ENCODE results near the gene DST. TPM values are rescaled to one million over a fixed set of nuclear protein-coding genes. Genes with fewer than 3 reads are reported as not detected.
"Not testable (repeated sequence)": the region's sequence is repeated elsewhere in the genome, so short reads cannot be mapped to it uniquely, and the experiment has no call there.

The DST gene
- total RNA-seq, 4 donors from 2014 or later = 410 to 588 (median 521) TPM

DNA sequence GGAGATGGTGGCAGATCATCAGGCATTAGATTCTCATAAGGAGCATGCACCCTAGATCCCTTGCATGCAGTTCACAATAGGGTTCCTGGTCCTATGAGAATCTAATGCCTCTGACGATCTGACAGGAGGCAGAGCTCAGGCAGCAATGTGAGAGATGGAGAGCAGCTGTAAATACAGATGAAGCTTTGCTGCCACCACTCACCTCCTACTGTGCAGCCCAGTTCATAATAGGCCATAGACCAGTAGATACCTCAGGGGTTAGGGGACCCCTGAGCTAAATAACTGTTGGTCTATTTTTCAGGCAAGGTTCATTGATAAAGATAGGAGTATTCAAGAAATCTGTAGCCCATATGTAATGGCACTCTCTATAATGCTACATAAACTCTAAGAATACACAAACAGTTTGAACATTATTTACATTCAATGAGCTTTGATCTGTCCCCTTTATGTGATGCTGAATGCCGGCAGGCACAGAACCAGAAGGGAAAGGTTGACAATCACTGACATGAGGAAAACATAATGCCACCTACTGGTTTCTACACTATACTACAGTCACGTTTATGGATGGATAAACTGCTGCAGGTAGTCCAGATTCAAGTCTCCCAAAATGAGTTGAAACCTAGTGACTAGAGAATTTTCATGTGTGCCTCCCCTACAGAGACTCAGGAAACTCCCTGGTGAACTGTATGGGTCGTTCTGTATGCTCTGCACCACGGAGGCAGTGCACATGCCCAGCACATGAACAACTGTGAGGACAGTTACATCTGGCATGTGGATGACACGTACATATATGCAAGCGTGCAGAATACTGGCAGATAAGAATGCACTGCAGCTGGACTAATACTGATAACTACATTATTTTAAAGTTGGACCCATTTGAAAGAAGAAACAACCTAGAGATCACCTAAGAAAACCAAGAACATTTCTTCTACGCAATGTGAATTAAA is 72.0 kb downstream of the DST start:
- H3K4me1 ChIP-seq = peaks cover 5 to 47% (median 28%) of the 10 kb centered on the region in 4 donors
- no peak for TF ChIP-seq EP300 (IDR thresholded peaks at IDR 0.05)
- TF ChIP-seq, protein P1, sequence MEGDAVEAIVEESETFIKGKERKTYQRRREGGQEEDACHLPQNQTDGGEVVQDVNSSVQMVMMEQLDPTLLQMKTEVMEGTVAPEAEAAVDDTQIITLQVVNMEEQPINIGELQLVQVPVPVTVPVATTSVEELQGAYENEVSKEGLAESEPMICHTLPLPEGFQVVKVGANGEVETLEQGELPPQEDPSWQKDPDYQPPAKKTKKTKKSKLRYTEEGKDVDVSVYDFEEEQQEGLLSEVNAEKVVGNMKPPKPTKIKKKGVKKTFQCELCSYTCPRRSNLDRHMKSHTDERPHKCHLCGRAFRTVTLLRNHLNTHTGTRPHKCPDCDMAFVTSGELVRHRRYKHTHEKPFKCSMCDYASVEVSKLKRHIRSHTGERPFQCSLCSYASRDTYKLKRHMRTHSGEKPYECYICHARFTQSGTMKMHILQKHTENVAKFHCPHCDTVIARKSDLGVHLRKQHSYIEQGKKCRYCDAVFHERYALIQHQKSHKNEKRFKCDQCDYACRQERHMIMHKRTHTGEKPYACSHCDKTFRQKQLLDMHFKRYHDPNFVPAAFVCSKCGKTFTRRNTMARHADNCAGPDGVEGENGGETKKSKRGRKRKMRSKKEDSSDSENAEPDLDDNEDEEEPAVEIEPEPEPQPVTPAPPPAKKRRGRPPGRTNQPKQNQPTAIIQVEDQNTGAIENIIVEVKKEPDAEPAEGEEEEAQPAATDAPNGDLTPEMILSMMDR (IDR thresholded peaks at IDR 0.05) = peak; percentile 51 to 74 (median 56)
- peaks cover 0 to 32% (median 12%) of the 10 kb centered on the region in 4 donors for H3K36me3 ChIP-seq

DNA sequence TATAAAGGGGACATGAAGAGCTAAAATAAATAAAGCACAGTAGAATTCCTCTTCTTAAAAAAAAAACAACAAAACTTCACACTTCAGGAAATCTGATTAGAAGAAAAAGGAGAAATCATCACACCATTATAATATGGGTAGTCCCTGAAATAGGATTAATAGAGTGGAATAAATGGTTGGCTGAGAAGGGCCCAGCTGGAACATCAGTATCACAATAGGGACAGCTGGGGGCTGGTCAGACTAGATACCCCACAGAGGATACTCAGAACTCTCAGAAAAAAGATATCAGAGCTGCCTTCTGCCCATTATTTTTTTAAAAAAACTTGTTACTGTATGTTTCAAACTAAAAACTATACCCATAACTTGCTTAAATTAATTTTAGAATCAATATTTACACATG is 75.2 kb downstream of the DST start:
- Histone ChIP-seq H3K27me3 (no peaks in the 10 kb centered on the region), H3K4me1 (peaks cover 0 to 35% (median 18%) of the 10 kb centered on the region in 4 donors), H3K4me3 (no peak overlapping the region), H3K27ac (replicated peaks in 1 of 4) (no peak overlapping the region), H3K36me3 (peaks cover 0 to 51% (median 23%) of the 10 kb centered on the region in 4 donors), H3K9me3 (no peaks in the 10 kb centered on the region)
- intact Hi-C loops (cut with DNase I) = no loop called here
- no peak for DNase-seq (ENCODE audit: extremely low spot score)
- TF ChIP-seq, protein P1 (IDR thresholded peaks at IDR 0.05) = no peak
- no peak for TF ChIP-seq POLR2A (IDR thresholded peaks at IDR 0.05; ENCODE audit: low read depth)
- TF ChIP-seq POLR2AphosphoS5 (IDR thresholded peaks at IDR 0.05) = no peak
- TF ChIP-seq EP300 (IDR thresholded peaks at IDR 0.05) = no peak

More for the DNA sequence above, 72.0 kb downstream of the DST start:
- Histone ChIP-seq H3K27ac (replicated peaks in 1 of 4) (no peak overlapping the region), H3K4me3 (no peak overlapping the region), H3K9me3 (no peaks in the 10 kb centered on the region), H3K27me3 (no peaks in the 10 kb centered on the region)
- intact Hi-C loops (cut with DNase I) = loop anchor here (5.0 kb wide), 1 partner anchor 203 kb away; no protein-coding TSS in a partner anchor
- no peak for DNase-seq (ENCODE audit: extremely low spot score)
- 61% methylated on average over 8 of the region's 8 CpGs for WGBS

DNA sequence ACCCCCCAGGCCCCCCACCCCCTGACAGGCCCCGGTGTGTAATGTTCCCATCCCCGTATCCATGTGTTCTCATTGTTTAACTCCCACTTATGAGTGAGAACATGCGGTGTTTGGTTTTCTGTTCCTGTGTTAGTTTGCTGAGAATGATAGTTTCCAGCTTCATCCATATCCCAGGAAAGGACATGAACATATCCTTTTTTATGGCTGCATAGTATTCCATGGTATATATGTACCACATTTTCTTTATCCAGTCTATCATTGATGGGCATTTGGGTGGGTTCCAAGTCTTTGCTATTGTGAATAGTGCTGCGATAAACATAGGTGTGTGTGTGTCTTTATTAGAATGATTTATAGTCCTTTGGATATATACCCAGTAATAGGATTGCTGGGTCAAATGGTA is 80.0 kb downstream of the DST start:
- H3K4me3 ChIP-seq; intact Hi-C loops (cut with DNase I); H3K27me3 ChIP-seq; DNase-seq (ENCODE audit: extremely low spot score); H3K27ac ChIP-seq (replicated peaks in 1 of 4); H3K4me1 ChIP-seq; H3K9me3 ChIP-seq: not testable (repeated sequence)
- WGBS = 95% methylated on average over 4 of the region's 4 CpGs
- peaks cover 0 to 53% (median 29%) of the 10 kb centered on the region in 4 donors for H3K36me3 ChIP-seq

DNA sequence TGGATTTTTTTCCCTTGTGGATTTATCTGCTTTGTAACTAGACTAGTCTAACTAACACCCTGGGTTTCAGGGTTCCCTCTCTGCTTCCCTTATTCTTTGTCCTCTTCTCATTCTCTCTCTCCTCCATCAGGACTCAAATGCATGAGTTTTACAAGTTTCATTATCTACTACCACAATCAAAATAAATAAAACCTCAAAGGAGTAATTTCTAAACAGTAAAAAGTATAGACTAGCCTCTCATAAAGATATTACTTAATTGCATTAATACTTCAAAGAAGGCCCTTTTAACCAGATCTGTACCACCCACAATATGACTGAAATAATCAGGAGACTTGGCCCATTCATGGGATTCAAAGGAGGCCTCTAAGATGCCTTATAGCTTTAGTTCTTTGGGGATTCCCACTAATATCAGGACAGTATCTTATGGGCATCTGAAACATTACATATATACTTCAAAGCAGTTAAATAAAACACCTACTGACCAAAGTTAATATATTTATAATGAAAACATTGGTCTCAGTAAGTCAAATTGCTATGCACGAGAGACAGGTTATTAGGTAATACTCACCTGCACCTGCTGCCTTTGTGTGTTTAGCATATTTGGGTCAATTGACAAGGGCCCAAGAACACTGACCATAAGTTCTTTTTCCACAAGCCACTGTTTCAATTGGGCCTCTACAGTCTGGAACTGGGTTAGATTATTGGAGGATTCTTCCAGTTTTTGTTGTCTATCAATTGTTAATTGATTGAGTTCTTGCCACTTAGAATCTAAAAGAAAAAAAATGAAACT is 85.7 kb downstream of the DST start:
- H3K36me3 ChIP-seq = peaks cover 0 to 51% (median 17%) of the 10 kb centered on the region in 4 donors

More for the DNA sequence above, 85.7 kb downstream of the DST start:
- intact Hi-C loops (cut with DNase I) = loop anchor here (5.0 kb wide), 1 partner anchor 35 kb away; no protein-coding TSS in a partner anchor
- peaks cover 6 to 27% (median 23%) of the 10 kb centered on the region in 4 donors for H3K4me1 ChIP-seq
- 91% methylated on average over 1 of the region's 1 CpG for WGBS
- no peaks in the 10 kb centered on the region for H3K9me3 ChIP-seq
- no peak overlapping the region for H3K27ac ChIP-seq (replicated peaks in 1 of 4)
- DNase-seq (ENCODE audit: extremely low spot score) = no peak
- H3K27me3 ChIP-seq = no peaks in the 10 kb centered on the region
- H3K4me3 ChIP-seq = no peak overlapping the region
- TF ChIP-seq, protein P1 (IDR thresholded peaks at IDR 0.05) = no peak
- TF ChIP-seq EP300 (IDR thresholded peaks at IDR 0.05) (no peak), POLR2AphosphoS5 (IDR thresholded peaks at IDR 0.05) (no peak), POLR2A (IDR thresholded peaks at IDR 0.05; ENCODE audit: low read depth) (no peak)

Measured in esophagus muscularis mucosa (tissue), 4 donors.